K562 (cell line): ENCODE data around the gene PRKCB. TPM values are rescaled to one million over a fixed set of nuclear protein-coding genes. Genes with fewer than 3 reads are reported as not detected.
A peak's percentile ranks its signal among the peaks of the same experiment; 100 is the strongest.

ENCODE experiments used
- JUND ChIP-seq, 2 experiments: IDR thresholded peaks; 2 replicates in 1 of 2; 3 replicates in 1 of 2; pipeline ENCODE4 v1.6.1; 2011; ENCODE audit warnings: borderline replicate concordance in 2 of 2, low read depth in 2 of 2, low read length in 2 of 2, improper control_type of control experiment in 1 of 2, missing biosample characterization in 1 of 2, missing genetic modification characterization in 1 of 2, missing genetic modification reagents in 1 of 2
- MED1 ChIP-seq: sonication (generic); formaldehyde crosslinking; IDR thresholded peaks from 2 replicates; pipeline ENCODE4 v1.8.1; 2023; ENCODE audit warnings: missing genetic modification reagents, borderline replicate concordance
- MYNN ChIP-seq, 2 experiments: sonication (generic); formaldehyde crosslinking in 1 of 2; IDR thresholded peaks; 2 replicates each; pipeline versions ENCODE4 v1.5.0 to v1.6.1; 2016 to 2020; ENCODE audit warnings: antibody characterized with exemption in 1 of 2, missing genetic modification reagents in 1 of 2
- NBN ChIP-seq: fragments of 450-650 bp; IDR thresholded peaks from 2 replicates; pipeline ENCODE4 v1.6.1; 2016; ENCODE audit warnings: low read depth, mild to moderate bottlenecking
- ZKSCAN8 ChIP-seq: fragments of 200-800 bp; sonication (Bioruptor generic); IDR thresholded peaks from 2 replicates; pipeline ENCODE4 v1.6.1; 2016; ENCODE audit warnings: missing genetic modification characterization, missing compliant biosample characterization
- ZNF584 ChIP-seq: fragments of 200-800 bp; sonication (Bioruptor generic); IDR thresholded peaks from 2 replicates; pipeline ENCODE4 v1.6.1; 2016; ENCODE audit warnings: low read depth, mild to moderate bottlenecking, missing genetic modification characterization, missing compliant biosample characterization
- polyA plus RNA-seq, 8 experiments: library from polyadenylated mRNA; depleted of rRNA in 4 of 8; stranded (reverse) in 5 of 8; unstranded in 3 of 8; fragments of >200 nt; fragmentation: Nextera tagmentation in 2 of 8; fragmentation: Illumina TruSeq in 1 of 8; extraction: Ambion mirVana in 2 of 8; extraction: Trizol in 1 of 8; gene quantifications; 2 replicates each; pipeline versions ENCODE4 v1.2.1 to v1.2.3, GENCODE V29; 2011 to 2014; ENCODE audit warnings: inconsistent platforms in 1 of 8, missing spikeins in 1 of 8
- total RNA-seq, 7 experiments: library from RNA; depleted of rRNA in 6 of 7; stranded (reverse); fragments of >200 nt in 6 of 7; fragmentation: Illumina TruSeq in 2 of 7; extraction: Trizol in 2 of 7; gene quantifications; 2 replicates each; pipeline versions ENCODE4 v1.2.1 to v1.2.3, GENCODE V29; 2011 to 2021; ENCODE audit warnings: low replicate concordance in 1 of 7
- TF ChIP-seq, protein P1 (sequence below): fragments of 250-450 bp; sonication (Bioruptor Pico); IDR thresholded peaks from 2 replicates; pipeline ENCODE4 v1.5.0; 2021; ENCODE audit warnings: mild to moderate bottlenecking, moderate library complexity
- TF ChIP-seq, protein P2 (sequence below): fragments of 450-650 bp; IDR thresholded peaks from 2 replicates; pipeline ENCODE4 v1.6.1; 2017; ENCODE audit warnings: mild to moderate bottlenecking, moderate library complexity
- TF ChIP-seq, protein P3 (sequence below), 3 experiments: fragments of 200-800 bp in 1 of 3; fragments of 250-450 bp in 1 of 3; fragments of 450-650 bp in 1 of 3; sonication (Bioruptor Pico) in 1 of 3; sonication (Bioruptor generic) in 1 of 3; formaldehyde crosslinking in 1 of 3; IDR thresholded peaks; 2 replicates each; pipeline versions ENCODE4 v1.6.1 to v1.8.0; 2016 to 2022; ENCODE audit warnings: mild to moderate bottlenecking in 2 of 3, missing genetic modification characterization in 2 of 3, missing compliant biosample characterization in 1 of 3, moderate library complexity in 1 of 3

PRKCB gene
- total and polyA plus RNA-seq, 9 of the 15 experiments (the other 6 are each of a cell fraction or from before 2014, with no cell fraction given): 49.9 to 276 (median 148) TPM

DNA sequence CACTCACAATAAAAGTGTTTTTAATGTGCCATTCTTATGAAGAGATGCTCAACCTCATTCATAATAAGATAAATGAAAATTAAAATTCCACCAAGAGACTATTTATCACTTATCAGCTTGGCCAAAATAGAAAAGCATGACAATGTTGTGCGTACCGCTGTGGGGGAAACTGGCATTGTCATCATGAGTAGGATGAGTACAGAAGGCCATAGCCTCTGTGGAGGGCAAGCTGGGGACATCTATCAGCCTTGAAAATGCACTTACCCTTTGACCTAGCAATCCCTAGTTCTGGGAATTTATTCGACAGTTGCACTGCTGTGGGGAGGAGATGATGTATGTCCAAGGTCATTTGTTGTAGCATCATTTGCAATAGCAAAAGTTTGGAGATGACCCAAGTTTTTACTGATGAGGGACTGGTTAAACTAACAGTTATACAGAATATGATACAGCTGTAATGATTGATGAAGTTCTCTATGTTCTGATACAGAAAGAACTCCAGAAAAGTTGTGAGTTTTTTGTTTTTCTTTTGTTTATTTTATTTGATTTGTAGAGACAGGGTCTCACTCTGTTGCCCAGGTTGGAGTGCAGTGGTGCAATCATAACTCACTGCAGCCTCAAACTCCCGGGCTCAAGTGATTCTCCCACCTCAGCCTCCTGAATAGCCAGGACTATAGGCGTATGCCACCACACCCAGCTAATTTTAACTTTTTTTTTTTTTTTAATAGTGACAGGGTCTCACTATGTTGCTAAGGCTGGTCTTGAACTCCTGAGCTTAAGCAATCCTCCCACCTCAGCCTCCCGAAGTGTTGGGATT, 13.7 kb upstream of the PRKCB start (continued):
- TF ChIP-seq JUND (IDR thresholded peaks at IDR 0.05; ENCODE audit: borderline replicate concordance, low read depth, low read length) (peak; percentile 85), JUND (tag; IDR thresholded peaks at IDR 0.05; ENCODE audit: borderline replicate concordance, low read depth, low read length) (peak; percentile 82; the same call in 1 of the 3 replicates), ZNF584 (0 out of 2 replicates have a peak, but pooled peaks have one; percentile 65), ZKSCAN8 (CRISPR knock-in tag) (0 out of 2 replicates have a peak, but pooled peaks have one; percentile 38), NBN (peak; percentile 97), MYNN (IDR thresholded peaks at IDR 0.05) (peak; percentile 89), MYNN (CRISPR knock-in tag; IDR thresholded peaks at IDR 0.05) (no peak), MED1 (CRISPR knock-in tag) (no peak)
- TF ChIP-seq, protein P1, sequence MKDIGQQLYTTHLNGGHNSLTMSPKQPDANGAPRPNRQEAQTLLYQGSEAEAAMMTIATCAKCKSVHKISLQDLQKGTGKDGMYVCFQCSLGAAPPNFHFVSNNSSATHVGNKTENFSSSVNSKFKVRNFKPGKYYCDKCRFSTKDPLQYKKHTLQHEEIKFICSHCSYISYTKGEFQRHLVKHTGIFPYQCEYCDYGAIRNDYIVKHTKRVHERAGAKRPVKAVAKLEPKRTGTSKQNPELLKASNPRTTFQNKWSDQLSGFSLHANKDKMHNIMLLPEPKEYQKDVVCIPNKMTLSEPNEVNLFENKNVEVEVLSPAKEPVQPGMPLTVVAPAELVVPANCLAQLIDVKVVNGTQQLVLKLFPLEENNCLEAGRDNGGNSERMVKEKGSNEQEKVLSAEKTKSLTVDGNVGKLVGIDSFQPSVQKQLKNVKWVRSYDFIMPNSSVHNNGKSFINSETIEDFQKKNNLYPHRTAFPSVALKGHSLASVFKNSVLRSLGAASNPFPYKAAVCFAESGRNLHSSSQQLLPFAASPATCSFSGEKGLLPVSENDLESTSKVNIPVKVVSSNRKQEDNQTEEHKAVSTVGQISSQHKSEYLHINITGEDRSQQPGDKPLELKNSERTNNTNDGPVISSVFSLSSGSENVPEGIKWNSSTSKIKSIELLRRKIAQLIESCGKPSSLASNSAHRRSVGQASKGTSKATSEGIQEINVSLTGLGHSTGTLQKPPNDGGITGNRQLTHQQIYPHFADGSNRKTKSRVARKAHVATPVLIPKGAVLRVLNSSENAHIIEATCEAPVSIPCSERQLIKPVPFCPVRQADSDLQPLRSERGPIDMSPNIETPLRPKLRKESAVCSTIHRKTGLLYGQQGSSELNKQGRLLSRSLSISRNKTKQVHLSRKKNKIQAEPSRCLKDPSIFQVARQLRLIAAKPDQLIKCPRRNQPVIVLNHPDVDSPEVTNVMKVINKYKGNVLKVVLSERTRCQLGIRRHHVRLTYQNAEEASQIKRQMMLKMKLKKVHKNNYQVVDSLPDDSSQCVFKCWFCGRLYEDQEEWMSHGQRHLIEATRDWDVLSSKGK: no peak
- TF ChIP-seq, protein P2, sequence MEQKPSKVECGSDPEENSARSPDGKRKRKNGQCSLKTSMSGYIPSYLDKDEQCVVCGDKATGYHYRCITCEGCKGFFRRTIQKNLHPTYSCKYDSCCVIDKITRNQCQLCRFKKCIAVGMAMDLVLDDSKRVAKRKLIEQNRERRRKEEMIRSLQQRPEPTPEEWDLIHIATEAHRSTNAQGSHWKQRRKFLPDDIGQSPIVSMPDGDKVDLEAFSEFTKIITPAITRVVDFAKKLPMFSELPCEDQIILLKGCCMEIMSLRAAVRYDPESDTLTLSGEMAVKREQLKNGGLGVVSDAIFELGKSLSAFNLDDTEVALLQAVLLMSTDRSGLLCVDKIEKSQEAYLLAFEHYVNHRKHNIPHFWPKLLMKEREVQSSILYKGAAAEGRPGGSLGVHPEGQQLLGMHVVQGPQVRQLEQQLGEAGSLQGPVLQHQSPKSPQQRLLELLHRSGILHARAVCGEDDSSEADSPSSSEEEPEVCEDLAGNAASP: peak; percentile 82
- TF ChIP-seq, protein P3, sequence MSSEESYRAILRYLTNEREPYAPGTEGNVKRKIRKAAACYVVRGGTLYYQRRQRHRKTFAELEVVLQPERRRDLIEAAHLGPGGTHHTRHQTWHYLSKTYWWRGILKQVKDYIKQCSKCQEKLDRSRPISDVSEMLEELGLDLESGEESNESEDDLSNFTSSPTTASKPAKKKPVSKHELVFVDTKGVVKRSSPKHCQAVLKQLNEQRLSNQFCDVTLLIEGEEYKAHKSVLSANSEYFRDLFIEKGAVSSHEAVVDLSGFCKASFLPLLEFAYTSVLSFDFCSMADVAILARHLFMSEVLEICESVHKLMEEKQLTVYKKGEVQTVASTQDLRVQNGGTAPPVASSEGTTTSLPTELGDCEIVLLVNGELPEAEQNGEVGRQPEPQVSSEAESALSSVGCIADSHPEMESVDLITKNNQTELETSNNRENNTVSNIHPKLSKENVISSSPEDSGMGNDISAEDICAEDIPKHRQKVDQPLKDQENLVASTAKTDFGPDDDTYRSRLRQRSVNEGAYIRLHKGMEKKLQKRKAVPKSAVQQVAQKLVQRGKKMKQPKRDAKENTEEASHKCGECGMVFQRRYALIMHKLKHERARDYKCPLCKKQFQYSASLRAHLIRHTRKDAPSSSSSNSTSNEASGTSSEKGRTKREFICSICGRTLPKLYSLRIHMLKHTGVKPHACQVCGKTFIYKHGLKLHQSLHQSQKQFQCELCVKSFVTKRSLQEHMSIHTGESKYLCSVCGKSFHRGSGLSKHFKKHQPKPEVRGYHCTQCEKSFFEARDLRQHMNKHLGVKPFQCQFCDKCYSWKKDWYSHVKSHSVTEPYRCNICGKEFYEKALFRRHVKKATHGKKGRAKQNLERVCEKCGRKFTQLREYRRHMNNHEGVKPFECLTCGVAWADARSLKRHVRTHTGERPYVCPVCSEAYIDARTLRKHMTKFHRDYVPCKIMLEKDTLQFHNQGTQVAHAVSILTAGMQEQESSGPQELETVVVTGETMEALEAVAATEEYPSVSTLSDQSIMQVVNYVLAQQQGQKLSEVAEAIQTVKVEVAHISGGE (CRISPR knock-in tag; IDR thresholded peaks at IDR 0.05): peak in 1 of 3 experiments; percentile 64; a peak in 2 of 6 replicates
